CD4-positive, alpha-beta memory T cell (primary cell): ENCODE results near the gene LPO. TPM values are rescaled to one million over a fixed set of nuclear protein-coding genes. Genes with fewer than 3 reads are reported as not detected.

Experiments
- CTCF ChIA-PET: fragments of 350-600 bp; sonication (Branson Sonifier 250); formaldehyde crosslinking; loops from one replicate; lab custom pipeline; 2021; ENCODE audit warnings: inconsistent platforms; ENCODE audit not compliant: partially characterized antibody; lab: Charles Lee
- POLR2A ChIA-PET: fragments of 350-600 bp; sonication (Branson Sonifier 250); formaldehyde crosslinking; loops from one replicate; lab custom pipeline; 2021; ENCODE audit not compliant: partially characterized antibody; lab: Charles Lee
- DNase-seq, 5 donors: peaks; one replicate each; pipeline versions ENCODE4 v3.0.0 to v3.0.0-alpha.2; 2020 to 2022; ENCODE audit warnings: mixed read lengths in 1 of 5
- H3K27ac ChIP-seq: one replicate; pipeline ENCODE4 v1.7.0; 2013; ENCODE audit warnings: low read depth, low read length
- H3K27me3 ChIP-seq: 2 replicates; pipeline ENCODE4 v1.7.0; 2013; ENCODE audit warnings: mild to moderate bottlenecking, low read length, moderate library complexity; ENCODE audit not compliant: insufficient read depth
- H3K36me3 ChIP-seq: 2 replicates; pipeline ENCODE4 v1.7.0; 2013; ENCODE audit warnings: mild to moderate bottlenecking, low read length, moderate library complexity; ENCODE audit not compliant: insufficient read depth
- H3K4me1 ChIP-seq: 2 replicates; pipeline ENCODE4 v1.7.0; 2013; ENCODE audit warnings: mild to moderate bottlenecking, low read length, moderate library complexity; ENCODE audit not compliant: insufficient read depth
- H3K4me3 ChIP-seq, 2 donors: one replicate each; pipeline ENCODE4 v1.7.0; 2013; ENCODE audit warnings: low read length in 2 of 2, mild to moderate bottlenecking in 1 of 2
- H3K9me3 ChIP-seq, 2 donors: one replicate each; pipeline ENCODE4 v1.7.0; 2013; ENCODE audit warnings: low read length in 2 of 2, control low read depth in 1 of 2; ENCODE audit not compliant: control insufficient read depth in 1 of 2
- H3K27ac Mint-ChIP-seq, 7 donors: one replicate each; pipeline ENCODE4 v1.8.0; 2020 to 2021; ENCODE audit warnings: mixed read lengths in 7 of 7, mild to moderate bottlenecking in 6 of 7, inconsistent platforms in 3 of 7, moderate library complexity in 3 of 7
- H3K27me3 Mint-ChIP-seq, 2 donors: one replicate each; pipeline ENCODE4 v1.8.0; 2020 to 2021; ENCODE audit warnings: mixed read lengths in 2 of 2
- H3K36me3 Mint-ChIP-seq, 2 donors: one replicate each; pipeline ENCODE4 v1.8.0; 2020 to 2021; ENCODE audit warnings: mixed read lengths in 2 of 2, inconsistent platforms in 1 of 2, mild to moderate bottlenecking in 1 of 2
- H3K4me1 Mint-ChIP-seq, 4 donors: one replicate each; pipeline ENCODE4 v1.8.0; 2020 to 2021; ENCODE audit warnings: mixed read lengths in 4 of 4, mild to moderate bottlenecking in 1 of 4
- H3K4me3 Mint-ChIP-seq, 8 donors: one replicate each; pipeline ENCODE4 v1.8.0; 2020 to 2021; ENCODE audit warnings: mixed read lengths in 8 of 8, mild to moderate bottlenecking in 7 of 8, moderate library complexity in 6 of 8, inconsistent platforms in 3 of 8
- H3K9me3 Mint-ChIP-seq, 8 donors: one replicate each; pipeline ENCODE4 v1.8.0; 2020 to 2021; ENCODE audit warnings: mixed read lengths in 8 of 8, mild to moderate bottlenecking in 5 of 8, inconsistent platforms in 3 of 8, moderate library complexity in 1 of 8
- intact Hi-C: fragments of 100-400 bp; cut with micrococcal nuclease; formaldehyde crosslinking; loops from one replicate; pipeline ENCODE4 v1.15.1; 2023
- polyA plus RNA-seq, 2 donors: library from polyadenylated mRNA; unstranded; fragments of 300-500 nt; fragmentation: Illumina TruSeq; gene quantifications; one replicate each; pipeline ENCODE4 v1.2.3, GENCODE V29; 2021
- total RNA-seq, 2 experiments: library from RNA; stranded (reverse); gene quantifications; one replicate each; pipeline ENCODE4 v1.2.3, GENCODE V29; 2021

The LPO gene
- total RNA-seq = not detected
- polyA plus RNA-seq = not detected

DNA sequence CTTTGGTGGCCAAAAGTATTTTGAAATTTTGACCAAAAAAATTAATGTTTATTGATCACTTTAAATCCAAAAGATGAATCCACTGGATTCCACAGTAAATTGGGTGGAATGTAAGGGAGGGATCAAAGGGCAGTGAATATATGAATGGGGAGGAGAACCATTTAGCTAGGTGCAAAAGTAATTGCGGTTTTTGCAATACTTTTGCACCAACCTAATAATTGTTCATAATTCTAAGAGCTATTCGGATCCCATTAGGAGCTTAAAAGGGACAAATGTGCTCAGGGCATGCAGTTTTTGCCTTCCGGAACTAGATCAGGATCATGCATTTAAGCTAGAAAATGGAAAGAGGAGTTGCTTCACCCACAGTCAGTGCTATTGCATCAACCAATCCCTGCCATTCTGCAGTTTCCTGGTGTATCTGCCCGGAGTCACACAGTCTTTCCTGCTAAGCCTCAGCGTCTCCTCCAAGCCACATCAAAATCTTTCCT, at the start of gene LPO:
Gene LPO (plus strand): TSS at position 438 of the 488 bp plus-strand sequence. CDS start 4,396 bp downstream, outside the sequence.
- Mint-ChIP-seq H3K9me3 (no peaks in the 10 kb centered on the region), H3K36me3 (no peaks in the 10 kb centered on the region), H3K27me3 (peaks cover 25 to 37% of the 10 kb centered on the region in 2 donors), H3K4me3 (no peak within 1 kb of the TSS), H3K4me1 (no peaks in the 10 kb centered on the region), H3K27ac (no peak within 1 kb of the TSS)
- Histone ChIP-seq H3K36me3 (no peaks in the 10 kb centered on the region), H3K9me3 (no peaks in the 10 kb centered on the region), H3K27me3 (peaks cover 10% of the 10 kb centered on the region), H3K27ac (no peak within 1 kb of the TSS), H3K4me1 (no peaks in the 10 kb centered on the region), H3K4me3 (no peak within 1 kb of the TSS)
- intact Hi-C loops = no loop called here
- CTCF ChIA-PET = interaction anchor here (5.6 kb wide), 1 partner anchor 12 kb away, joined by 25 read pairs; no protein-coding TSS in a partner anchor
- POLR2A ChIA-PET = no interaction called here
- DNase-seq = no peak

DNA sequence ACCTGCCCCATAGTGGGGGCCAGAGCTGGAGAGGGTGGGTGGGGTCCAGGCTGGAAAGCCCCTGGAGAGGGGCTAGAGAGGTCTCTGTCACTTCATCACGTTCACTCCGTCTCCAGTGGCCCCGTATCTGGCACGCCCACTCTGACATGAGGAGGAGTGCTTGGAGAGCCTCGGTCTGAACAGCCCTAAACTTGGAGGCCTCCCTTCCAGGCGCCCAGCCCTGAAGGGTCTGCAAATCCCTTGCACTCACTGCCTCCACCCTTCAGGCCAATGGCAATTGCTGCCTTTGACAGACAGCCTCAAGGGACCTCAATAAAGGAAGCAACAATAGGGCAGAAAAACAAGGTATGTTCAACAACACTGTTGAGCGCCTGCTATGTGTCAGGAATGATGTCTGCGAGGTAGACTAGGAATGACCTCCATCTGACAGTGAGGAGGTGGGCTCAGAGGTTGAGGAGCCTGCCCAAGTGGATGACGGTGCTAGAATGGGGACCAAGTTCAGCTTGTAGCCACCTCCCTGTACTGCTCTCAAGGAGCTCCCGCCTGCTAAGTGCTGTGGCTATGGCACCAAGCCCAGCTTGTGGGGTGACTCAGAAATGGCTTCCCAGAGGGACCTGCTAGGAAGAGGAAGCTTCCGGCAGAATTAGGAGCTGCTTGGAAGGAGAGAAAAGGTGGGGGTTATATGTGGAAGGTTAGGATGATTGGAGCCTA, 48.8 kb upstream of the LPO start:
- Histone ChIP-seq H3K4me1 (peaks cover 3% of the 10 kb centered on the region), H3K27me3 (peaks cover 4% of the 10 kb centered on the region), H3K9me3 (no peaks in the 10 kb centered on the region), H3K4me3 (no peak overlapping the region), H3K27ac (no peak overlapping the region), H3K36me3 (no peaks in the 10 kb centered on the region)
- no peak overlapping the region for H3K27ac Mint-ChIP-seq
- peaks cover 2 to 6% (median 4%) of the 10 kb centered on the region in 4 donors for H3K4me1 Mint-ChIP-seq
- H3K27me3 Mint-ChIP-seq = peaks cover 2 to 12% of the 10 kb centered on the region in 2 donors
- H3K36me3 Mint-ChIP-seq = no peaks in the 10 kb centered on the region
- H3K9me3 Mint-ChIP-seq = peaks cover 0 to 1% (median 0%) of the 10 kb centered on the region in 8 donors
- POLR2A ChIA-PET = no interaction called here
- intact Hi-C loops = no loop called here
- DNase-seq = no peak
- H3K4me3 Mint-ChIP-seq = no peak overlapping the region
- CTCF ChIA-PET = interaction anchor here (2.7 kb wide), 1 partner anchor 11 kb away, joined by 17 read pairs; no protein-coding TSS in a partner anchor

- intact Hi-C loops = no loop called here
- no peaks in the 10 kb centered on the region for H3K36me3 ChIP-seq
- no peak overlapping the region for H3K4me3 Mint-ChIP-seq
- no peaks in the 10 kb centered on the region for H3K36me3 Mint-ChIP-seq
- peaks cover 2 to 14% of the 10 kb centered on the region in 2 donors for H3K27me3 Mint-ChIP-seq
- H3K27ac ChIP-seq = no peak overlapping the region
- no peak overlapping the region for H3K4me3 ChIP-seq
- no peaks in the 10 kb centered on the region for H3K9me3 ChIP-seq
- ChIA-PET POLR2A (no interaction called here), CTCF (interaction anchor here (0.7 to 2.7 kb wide), 4 partner anchors 9 to 814 kb away, joined by 3 to 17 read pairs (median 4); no protein-coding TSS in a partner anchor)
- DNase-seq = no peak
- H3K27me3 ChIP-seq = peaks cover 4% of the 10 kb centered on the region
- H3K4me1 Mint-ChIP-seq = no peaks in the 10 kb centered on the region
- no peaks in the 10 kb centered on the region for H3K4me1 ChIP-seq
- peak overlapping the region in 1 of 7 donors; percentile 19 for H3K27ac Mint-ChIP-seq
- H3K9me3 Mint-ChIP-seq = no peaks in the 10 kb centered on the region
Measured at GRCh38 chr17:58191241-58191896, 47.0 kb upstream of the LPO start.

- intact Hi-C loops = no loop called here
- no peak within 1 kb of the TSS for H3K4me3 Mint-ChIP-seq
- H3K36me3 Mint-ChIP-seq = no peaks in the 10 kb centered on the region
- no peak within 1 kb of the TSS for H3K27ac Mint-ChIP-seq
- Histone ChIP-seq H3K27ac (no peak within 1 kb of the TSS), H3K27me3 (peaks cover 4% of the 10 kb centered on the region), H3K9me3 (no peaks in the 10 kb centered on the region), H3K4me3 (no peak within 1 kb of the TSS), H3K36me3 (no peaks in the 10 kb centered on the region), H3K4me1 (no peaks in the 10 kb centered on the region)
- no peak for DNase-seq
- H3K27me3 Mint-ChIP-seq = peaks cover 5 to 15% of the 10 kb centered on the region in 2 donors
- POLR2A ChIA-PET = no interaction called here
- CTCF ChIA-PET = interaction anchor here (1.2 kb wide), 1 partner anchor 57 kb away, joined by 4 read pairs; no protein-coding TSS in a partner anchor
- no peaks in the 10 kb centered on the region for H3K4me1 Mint-ChIP-seq
- H3K9me3 Mint-ChIP-seq = no peaks in the 10 kb centered on the region
Measured at GRCh38 chr17:58192612-58193011, 45.8 kb upstream of the LPO start, which contains the start of gene EPX. Gene EPX, plus strand, starts transcription at chr17:58192726. Its CDS starts 121 bp downstream, at chr17:58192847.

DNA sequence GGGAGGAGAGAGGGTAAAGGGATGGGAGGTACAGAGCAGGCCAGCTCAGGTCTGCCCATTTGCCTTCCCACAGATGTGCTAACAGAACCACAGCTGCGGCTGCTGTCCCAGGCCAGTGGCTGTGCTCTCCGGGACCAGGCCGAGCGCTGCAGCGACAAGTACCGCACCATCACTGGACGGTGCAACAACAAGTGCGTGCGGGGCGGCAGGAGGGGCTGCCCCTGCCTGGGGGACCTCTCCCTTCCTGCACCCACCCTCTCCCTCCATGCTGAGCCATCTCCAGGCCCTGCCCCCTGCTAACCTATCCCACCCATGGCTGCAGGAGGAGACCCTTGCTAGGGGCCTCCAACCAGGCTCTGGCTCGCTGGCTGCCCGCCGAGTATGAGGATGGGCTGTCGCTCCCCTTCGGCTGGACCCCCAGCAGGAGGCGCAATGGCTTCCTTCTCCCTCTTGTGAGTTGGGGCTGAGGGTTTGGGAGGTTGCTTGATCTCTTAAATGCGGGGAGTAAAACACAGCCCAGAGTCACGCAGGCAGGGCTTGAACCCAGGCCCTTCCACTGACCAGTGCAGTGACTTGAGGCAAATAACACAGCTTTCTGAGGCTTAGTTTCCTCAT, 44.6 kb upstream of the LPO start:
- H3K36me3 Mint-ChIP-seq = no peaks in the 10 kb centered on the region
- intact Hi-C loops = no loop called here
- no peak overlapping the region for H3K4me3 ChIP-seq
- no peaks in the 10 kb centered on the region for H3K36me3 ChIP-seq
- H3K27me3 Mint-ChIP-seq = peaks cover 12 to 19% of the 10 kb centered on the region in 2 donors
- no peaks in the 10 kb centered on the region for H3K4me1 ChIP-seq
- H3K27ac ChIP-seq = no peak overlapping the region
- no peak overlapping the region for H3K4me3 Mint-ChIP-seq
- no peaks in the 10 kb centered on the region for H3K9me3 Mint-ChIP-seq
- H3K9me3 ChIP-seq = no peaks in the 10 kb centered on the region
- DNase-seq = no peak
- H3K4me1 Mint-ChIP-seq = no peaks in the 10 kb centered on the region
- peaks cover 4% of the 10 kb centered on the region for H3K27me3 ChIP-seq
- POLR2A ChIA-PET = no interaction called here
- no peak overlapping the region for H3K27ac Mint-ChIP-seq
- CTCF ChIA-PET = interaction anchor here (1.3 kb wide), 1 partner anchor 8 kb away, joined by 3 read pairs; no protein-coding TSS in a partner anchor

DNA sequence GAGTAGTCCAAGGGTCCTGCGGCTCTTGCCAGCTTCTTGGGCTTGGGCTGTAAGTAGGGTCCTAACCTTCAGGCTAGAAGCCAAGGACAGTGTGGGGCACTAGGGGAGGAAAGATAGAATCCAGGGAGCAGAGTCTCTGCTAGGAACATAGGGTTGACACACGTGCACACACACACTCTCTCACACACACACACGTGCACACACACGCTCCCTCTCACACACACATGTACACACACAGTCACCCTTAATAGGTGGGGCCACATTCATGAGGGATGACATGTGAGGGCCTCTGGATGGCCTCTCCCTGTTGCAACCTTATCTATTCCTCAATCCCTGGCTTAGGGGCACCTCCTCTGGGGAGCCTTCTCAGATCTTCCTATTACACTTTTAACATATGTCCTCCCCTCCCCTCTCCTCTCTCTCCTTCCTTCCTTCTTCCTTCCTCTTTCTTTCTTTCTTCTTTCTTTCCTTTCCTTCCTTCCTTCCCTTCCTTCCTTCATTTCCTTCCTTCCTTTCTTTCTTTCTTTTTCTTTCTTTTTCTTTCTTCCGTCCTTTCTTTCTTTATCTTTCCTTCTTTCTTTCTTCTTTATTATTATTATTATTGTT, 42.8 kb upstream of the LPO start:
- POLR2A ChIA-PET = no interaction called here
- no peak overlapping the region for H3K27ac ChIP-seq
- peaks cover 12 to 19% of the 10 kb centered on the region in 2 donors for H3K27me3 Mint-ChIP-seq
- peaks cover 0 to 5% (median 1%) of the 10 kb centered on the region in 4 donors for H3K4me1 Mint-ChIP-seq
- DNase-seq = no peak
- no peaks in the 10 kb centered on the region for H3K27me3 ChIP-seq
- peaks cover 0 to 2% (median 0%) of the 10 kb centered on the region in 8 donors for H3K9me3 Mint-ChIP-seq
- intact Hi-C loops = no loop called here
- H3K4me3 Mint-ChIP-seq = no peak overlapping the region
- no peaks in the 10 kb centered on the region for H3K36me3 Mint-ChIP-seq
- no peaks in the 10 kb centered on the region for H3K36me3 ChIP-seq
- H3K4me3 ChIP-seq = no peak overlapping the region
- H3K9me3 ChIP-seq = no peaks in the 10 kb centered on the region
- H3K4me1 ChIP-seq = no peaks in the 10 kb centered on the region
- H3K27ac Mint-ChIP-seq = no peak overlapping the region
- CTCF ChIA-PET = interaction anchor here (0.7 kb wide), 2 partner anchors 54 to 986 kb away, joined by 3 to 4 read pairs; no protein-coding TSS in a partner anchor
